Calu3 (cell line): ENCODE measurements around the gene IFT80. TPM values are rescaled to one million over a fixed set of nuclear protein-coding genes. Genes with fewer than 3 reads are reported as not detected.
A peak's percentile ranks its signal among the peaks of the same experiment; 100 is the strongest.

Source experiments
- BruUV-seq: library from RNA; stranded (reverse); fragments of 400-500 nt; replicated peaks from 2 replicates; lab custom pipeline; 2021; lab: Mats Ljungman, UMichigan
- CTCF ChIA-PET: fragments of 300-600 bp; sonication (Branson Sonifier 250); formaldehyde crosslinking; loops from one replicate; lab custom pipeline; 2022; ENCODE audit warnings: antibody characterized with exemption; lab: Charles Lee
- DNase-seq: peaks from one replicate; pipeline ENCODE4 v3.0.0; 2022
- H3K27ac Mint-ChIP-seq: one replicate; pipeline ENCODE4 v1.8.0; 2022; ENCODE audit warnings: mixed read lengths; ENCODE audit not compliant: unreplicated experiment
- H3K27me3 Mint-ChIP-seq: one replicate; pipeline ENCODE4 v1.8.0; 2022; ENCODE audit warnings: mixed read lengths; ENCODE audit not compliant: unreplicated experiment
- H3K36me3 Mint-ChIP-seq: one replicate; pipeline ENCODE4 v1.8.0; 2022; ENCODE audit warnings: mild to moderate bottlenecking, moderate library complexity, mixed read lengths; ENCODE audit not compliant: insufficient read depth, unreplicated experiment
- H3K4me1 Mint-ChIP-seq: one replicate; pipeline ENCODE4 v1.8.0; 2022; ENCODE audit warnings: mild to moderate bottlenecking, low read depth, mixed read lengths; ENCODE audit not compliant: unreplicated experiment
- H3K4me3 Mint-ChIP-seq: one replicate; pipeline ENCODE4 v1.8.0; 2022; ENCODE audit warnings: mild to moderate bottlenecking, low read depth, moderate library complexity, mixed read lengths; ENCODE audit not compliant: unreplicated experiment
- H3K9me3 Mint-ChIP-seq: one replicate; pipeline ENCODE4 v1.8.0; 2022; ENCODE audit warnings: low read depth, mixed read lengths; ENCODE audit not compliant: unreplicated experiment
- CTCF ChIP-seq: fragments of 200-600 bp; IDR thresholded peaks from one replicate; pipeline ENCODE4 v1.8.0; 2022; ENCODE audit warnings: antibody characterized with exemption; ENCODE audit not compliant: unreplicated experiment
- intact Hi-C: fragments of 100-400 bp; cut with micrococcal nuclease; formaldehyde crosslinking; loops from one replicate; pipeline ENCODE4 v1.10.0; 2022; ENCODE audit not compliant: unreplicated experiment
- total RNA-seq: library from RNA; stranded (reverse); gene quantifications from 2 replicates; pipeline ENCODE4 v1.2.3, GENCODE V29; 2022

The IFT80 gene
- total RNA-seq, 1 experiment from 2014 or later: 58.0 TPM

GRCh38 chr3:160218136-160218535 lies 180.9 kb downstream of the IFT80 start:
- Mint-ChIP-seq H3K27me3 (no peaks in the 10 kb centered on the region), H3K4me1 (peaks cover 9% of the 10 kb centered on the region), H3K9me3 (no peaks in the 10 kb centered on the region), H3K36me3 (no peaks in the 10 kb centered on the region), H3K4me3 (no peak overlapping the region), H3K27ac (no peak overlapping the region)
- CTCF ChIA-PET: no interaction called here
- intact Hi-C loops: no loop called here
- BruUV-seq: no TSS peak
- TF ChIP-seq CTCF: no peak
- no peak for DNase-seq

- no TSS peak for BruUV-seq
- Mint-ChIP-seq H3K4me3 (no peak overlapping the region), H3K27me3 (no peaks in the 10 kb centered on the region), H3K4me1 (peaks cover 9% of the 10 kb centered on the region), H3K27ac (no peak overlapping the region), H3K9me3 (no peaks in the 10 kb centered on the region), H3K36me3 (no peaks in the 10 kb centered on the region)
- CTCF ChIA-PET: no interaction called here
- DNase-seq: no peak
- intact Hi-C loops: no loop called here
- TF ChIP-seq CTCF: no peak
Observed at GRCh38 chr3:160217675-160218074, 181.3 kb downstream of the IFT80 start.

- no peaks in the 10 kb centered on the region for H3K9me3 Mint-ChIP-seq
- no peaks in the 10 kb centered on the region for H3K4me1 Mint-ChIP-seq
- no peak overlapping the region for H3K4me3 Mint-ChIP-seq
- no peak for DNase-seq
- no peaks in the 10 kb centered on the region for H3K36me3 Mint-ChIP-seq
- TF ChIP-seq CTCF: no peak
- no peak overlapping the region for H3K27ac Mint-ChIP-seq
- CTCF ChIA-PET: no interaction called here
- H3K27me3 Mint-ChIP-seq: no peaks in the 10 kb centered on the region
- BruUV-seq: no TSS peak
- intact Hi-C loops: no loop called here
Observed at GRCh38 chr3:160213191-160213590, 185.8 kb downstream of the IFT80 start.

- CTCF ChIA-PET: interaction anchor here (0.6 to 2.2 kb wide), 5 partner anchors 12 to 398 kb away, joined by 3 to 17 read pairs (median 3); no protein-coding TSS in a partner anchor
- intact Hi-C loops: loop anchor here (1.0 kb wide), 1 partner anchor 179 kb away; no protein-coding TSS in a partner anchor
- Mint-ChIP-seq H3K4me1 (no peaks in the 10 kb centered on the region), H3K27me3 (peaks cover 8% of the 10 kb centered on the region), H3K9me3 (no peaks in the 10 kb centered on the region), H3K27ac (peak overlapping the region; percentile 31), H3K36me3 (no peaks in the 10 kb centered on the region), H3K4me3 (no peak overlapping the region)
- TF ChIP-seq CTCF: peak; percentile 45
- DNase-seq: peak; percentile 34
- BruUV-seq: no TSS peak
Observed at GRCh38 chr3:160210799-160211221, 188.2 kb downstream of the IFT80 start.
